HL-60 (cell line): ENCODE data around the gene OR2D2.
"Not testable (repeated sequence)": the region's sequence is repeated elsewhere in the genome, so short reads cannot be mapped to it uniquely, and the experiment has no call there.

Experiments
- DNase-seq, 2 experiments: peaks; one replicate each; pipeline ENCODE4 v3.0.0-alpha.2; 2010 to 2020; ENCODE audit warnings: low read depth in 1 of 2, low spot score in 1 of 2
- H3K27ac ChIP-seq: fragments of 250-450 bp; sonication (Bioruptor Pico); replicated peaks from 2 replicates; pipeline ENCODE4 v1.5.1; 2020; ENCODE audit warnings: mild to moderate bottlenecking, moderate library complexity
- H3K27me3 ChIP-seq: fragments of 250-450 bp; sonication (Bioruptor Pico); 2 replicates; pipeline ENCODE4 v1.5.1; 2021; ENCODE audit warnings: mild to moderate bottlenecking, moderate library complexity; ENCODE audit not compliant: insufficient read depth, poor library complexity, severe bottlenecking
- H3K4me3 ChIP-seq: replicated peaks from 2 replicates; pipeline ENCODE4 v1.5.1; 2011; ENCODE audit warnings: mild to moderate bottlenecking, control low read depth, low read length; ENCODE audit not compliant: insufficient read depth
- CTCF ChIP-seq: IDR thresholded peaks from one replicate; pipeline ENCODE4 v1.5.1; 2011; ENCODE audit warnings: low read length, control low read depth, inconsistent platforms; ENCODE audit not compliant: insufficient read depth
- GABPA ChIP-seq: IDR thresholded peaks from 2 replicates; pipeline ENCODE4 v1.6.1; 2012; ENCODE audit warnings: low read depth
- POLR2AphosphoS5 ChIP-seq: IDR thresholded peaks from 2 replicates; pipeline ENCODE4 v1.6.1; 2012; ENCODE audit warnings: low read depth
- REST ChIP-seq: IDR thresholded peaks from 2 replicates; pipeline ENCODE4 v1.6.1; 2012; ENCODE audit warnings: low read depth; ENCODE audit not compliant: insufficient replicate concordance
- SPI1 ChIP-seq: IDR thresholded peaks from 2 replicates; pipeline ENCODE4 v1.6.1; 2012; ENCODE audit warnings: low read depth, mild to moderate bottlenecking, borderline replicate concordance

The OR2D2 gene

GRCh38 chr11:6911948-6912347, 19.6 kb upstream of the OR2D2 start:
- TF ChIP-seq GABPA (no peak), CTCF (no peak), REST (no peak), POLR2AphosphoS5 (no peak), SPI1 (no peak)
- Histone ChIP-seq H3K4me3 (no peak overlapping the region), H3K27me3 (no peaks in the 10 kb centered on the region), H3K27ac (no peak overlapping the region)
- DNase-seq = no peak

- TF ChIP-seq POLR2AphosphoS5 = no peak
- no peak for TF ChIP-seq CTCF
- TF ChIP-seq GABPA = no peak
- no peak for TF ChIP-seq SPI1
- no peak for TF ChIP-seq REST
- no peak for DNase-seq
- no peaks in the 10 kb centered on the region for H3K27me3 ChIP-seq
- no peak overlapping the region for H3K27ac ChIP-seq
- no peak overlapping the region for H3K4me3 ChIP-seq
Observed at GRCh38 chr11:6911378-6911777, 19.1 kb upstream of the OR2D2 start.

GRCh38 chr11:6904804-6905203, 12.5 kb upstream of the OR2D2 start:
- not testable (repeated sequence) for H3K4me3 ChIP-seq, H3K27ac ChIP-seq, H3K27me3 ChIP-seq, DNase-seq

- Histone ChIP-seq H3K27me3 (no peaks in the 10 kb centered on the region), H3K27ac (no peak overlapping the region), H3K4me3 (no peak overlapping the region)
- DNase-seq = no peak
- TF ChIP-seq GABPA (no peak), REST (no peak), CTCF (no peak), SPI1 (no peak), POLR2AphosphoS5 (no peak)
Observed at GRCh38 chr11:6900327-6900999, 8.2 kb upstream of the OR2D2 start.
